IMR-90 (cell line): ENCODE measurements around the gene ZCCHC14. TPM values are rescaled to one million over a fixed set of nuclear protein-coding genes. Genes with fewer than 3 reads are reported as not detected.

ENCODE experiments used
- ATAC-seq: fragments of 200-7000 bp; cut with Tn5 transposase; 2 replicates; pipeline ENCODE4 v1.9.1; 2020; ENCODE audit warnings: low read depth, mild to moderate bottlenecking, moderate library complexity
- BruUV-seq: library from RNA; stranded (reverse); fragments of 400-500 nt; replicated peaks from 2 replicates; lab custom pipeline; 2021; lab: Mats Ljungman, UMichigan
- CTCF ChIA-PET: fragments of 300-600 bp; formaldehyde crosslinking; extraction: SDS; loops from one replicate; lab custom pipeline; 2021; ENCODE audit warnings: antibody characterized with exemption; lab: Yijun Ruan, JAX
- POLR2A ChIA-PET: fragments of 300-600 bp; sonication (Branson Sonifier 250); formaldehyde crosslinking; loops from one replicate; lab custom pipeline; 2022; ENCODE audit warnings: antibody characterized with exemption; ENCODE audit not compliant: unreplicated experiment; lab: Charles Lee
- DNase-seq: peaks from one replicate; pipeline ENCODE4 v3.0.0; 2013
- H2AFZ ChIP-seq: replicated peaks from 2 replicates; pipeline ENCODE3; 2013; ENCODE audit warnings: low read length, mild to moderate bottlenecking; ENCODE audit not compliant: poor library complexity
- H2AK5ac ChIP-seq: 2 replicates; pipeline ENCODE4 v1.6.1; 2013; ENCODE audit warnings: low read depth, low read length, inconsistent platforms
- H2AK9ac ChIP-seq: replicated peaks from 2 replicates; pipeline ENCODE3; 2013; ENCODE audit warnings: mild to moderate bottlenecking, low read depth, low read length, moderate library complexity; ENCODE audit not compliant: poor library complexity
- H2BK120ac ChIP-seq: 2 replicates; pipeline ENCODE4 v1.6.1; 2013; ENCODE audit warnings: low read depth, low read length, inconsistent platforms
- H2BK15ac ChIP-seq: 3 replicates; pipeline ENCODE4 v1.6.1; 2013; ENCODE audit warnings: low read depth, low read length, inconsistent platforms
- H2BK20ac ChIP-seq: 2 replicates; pipeline ENCODE4 v1.6.1; 2013; ENCODE audit warnings: low read depth, mild to moderate bottlenecking, inconsistent platforms, low read length, moderate library complexity
- H2BK5ac ChIP-seq: 2 replicates; pipeline ENCODE4 v1.6.1; 2013; ENCODE audit warnings: mild to moderate bottlenecking, low read depth, low read length, inconsistent platforms; ENCODE audit not compliant: poor library complexity, severe bottlenecking
- H3K14ac ChIP-seq: replicated peaks from 2 replicates; pipeline ENCODE4 v1.6.1; 2013; ENCODE audit warnings: low read depth, low read length, inconsistent platforms
- H3K18ac ChIP-seq: 2 replicates; pipeline ENCODE4 v1.6.1; 2013; ENCODE audit warnings: low read depth, low read length, control low read depth
- H3K23ac ChIP-seq: 2 replicates; pipeline ENCODE4 v1.6.1; 2013; ENCODE audit warnings: low read depth, low read length, inconsistent platforms
- H3K27ac ChIP-seq: 2 replicates; pipeline ENCODE4 v1.5.1; 2013; ENCODE audit warnings: mild to moderate bottlenecking, control low read depth, low read length; ENCODE audit not compliant: insufficient read depth
- H3K27me3 ChIP-seq: 2 replicates; pipeline ENCODE4 v1.6.1; 2013; ENCODE audit warnings: low read length; ENCODE audit not compliant: control insufficient read depth, insufficient read depth
- H3K36me3 ChIP-seq: 2 replicates; pipeline ENCODE4 v1.6.1; 2013; ENCODE audit warnings: low read length, mixed read lengths; ENCODE audit not compliant: control insufficient read depth, insufficient read depth
- H3K4ac ChIP-seq: 2 replicates; pipeline ENCODE4 v1.6.1; 2013; ENCODE audit warnings: low read depth, low read length, inconsistent platforms
- H3K4me1 ChIP-seq: 2 replicates; pipeline ENCODE4 v1.6.1; 2013; ENCODE audit warnings: low read length, mixed read lengths; ENCODE audit not compliant: control insufficient read depth, insufficient read depth
- H3K4me2 ChIP-seq: 2 replicates; pipeline ENCODE4 v1.6.1; 2013; ENCODE audit warnings: low read depth, mild to moderate bottlenecking, control low read depth, low read length, moderate library complexity
- H3K4me3 ChIP-seq: 2 replicates; pipeline ENCODE4 v1.5.1; 2013; ENCODE audit warnings: low read depth, mild to moderate bottlenecking, control low read depth, low read length, moderate library complexity; ENCODE audit not compliant: insufficient read depth
- H3K56ac ChIP-seq: 2 replicates; pipeline ENCODE4 v1.6.1; 2013; ENCODE audit warnings: low read length, inconsistent platforms; ENCODE audit not compliant: insufficient read depth; ENCODE audit errors: extremely low read depth
- H3K79me1 ChIP-seq, 2 experiments: 2 replicates each; pipeline ENCODE4 v1.6.1; 2013; ENCODE audit warnings: low read length in 2 of 2, inconsistent platforms in 1 of 2, low read depth in 1 of 2
- H3K9ac ChIP-seq: 2 replicates; pipeline ENCODE4 v1.6.1; 2013; ENCODE audit warnings: low read depth, low read length, control low read depth
- H3K9me1 ChIP-seq: 2 replicates; pipeline ENCODE4 v1.6.1; 2013; ENCODE audit warnings: low read length, inconsistent platforms; ENCODE audit not compliant: insufficient read depth
- H3K9me3 ChIP-seq: 2 replicates; pipeline ENCODE4 v1.6.1; 2013; ENCODE audit warnings: low read length; ENCODE audit not compliant: control insufficient read depth, insufficient read depth
- H4K20me1 ChIP-seq: 2 replicates; pipeline ENCODE4 v1.6.1; 2013; ENCODE audit warnings: low read length, inconsistent platforms; ENCODE audit not compliant: insufficient read depth
- H4K5ac ChIP-seq: 2 replicates; pipeline ENCODE4 v1.6.1; 2013; ENCODE audit warnings: mild to moderate bottlenecking, low read depth, low read length, control low read depth
- H4K8ac ChIP-seq, 2 experiments: 2 replicates each; pipeline ENCODE4 v1.6.1; 2013; ENCODE audit warnings: low read depth in 2 of 2, low read length in 2 of 2, control low read depth in 1 of 2, inconsistent platforms in 1 of 2
- H4K91ac ChIP-seq: 2 replicates; pipeline ENCODE4 v1.6.1; 2013; ENCODE audit warnings: low read depth, low read length, inconsistent platforms; ENCODE audit not compliant: insufficient read depth
- CEBPB ChIP-seq: IDR thresholded peaks from 2 replicates; pipeline ENCODE4 v1.6.1; 2012; ENCODE audit warnings: low read depth, low read length, improper control_type of control experiment
- CHD1 ChIP-seq: IDR thresholded peaks from 2 replicates; pipeline ENCODE4 v1.6.1; 2012; ENCODE audit warnings: low read depth, low read length, improper control_type of control experiment
- ELK1 ChIP-seq: fragments of 150-350 bp; IDR thresholded peaks from 2 replicates; pipeline ENCODE4 v1.6.1; 2016; ENCODE audit warnings: low read depth, mild to moderate bottlenecking, low read length, moderate library complexity, borderline replicate concordance
- FOS ChIP-seq: fragments of 150-350 bp; IDR thresholded peaks from 2 replicates; pipeline ENCODE4 v1.6.1; 2016; ENCODE audit warnings: low read depth, low read length
- MAZ ChIP-seq: IDR thresholded peaks from 2 replicates; pipeline ENCODE4 v1.6.1; 2012; ENCODE audit warnings: low read depth, mild to moderate bottlenecking, low read length, improper control_type of control experiment, moderate library complexity, borderline replicate concordance
- MXI1 ChIP-seq: IDR thresholded peaks from 2 replicates; pipeline ENCODE4 v1.6.1; 2012; ENCODE audit warnings: low read depth, mild to moderate bottlenecking, low read length, moderate library complexity, borderline replicate concordance
- RCOR1 ChIP-seq: IDR thresholded peaks from 2 replicates; pipeline ENCODE4 v1.6.1; 2012; ENCODE audit warnings: mild to moderate bottlenecking, low read length, improper control_type of control experiment; ENCODE audit not compliant: insufficient replicate concordance
- SMC3 ChIP-seq: fragments of 150-350 bp; IDR thresholded peaks from 2 replicates; pipeline ENCODE4 v1.6.1; 2016; ENCODE audit warnings: low read depth, mild to moderate bottlenecking, antibody characterized with exemption, low read length, moderate library complexity
- WGBS, 2 experiments: methylation state at CpG; one replicate each; pipeline versions ENCODE4 v1.1.5 to v1.1.7; 2013; ENCODE audit warnings: missing lambda C conversion rate in 2 of 2; ENCODE audit not compliant: insufficient read length in 1 of 2; ENCODE audit errors: extremely low coverage in 2 of 2; 5-methylcytosine and 5-hydroxymethylcytosine counted together
- dilution Hi-C: fragments of 300-500 bp; cut with HindIII; formaldehyde crosslinking; loops from one replicate; pipeline ENCODE4 v1.14.3; 2018; ENCODE audit warnings: low sequenced_read_pairs; ENCODE audit not compliant: unreplicated experiment
- in situ Hi-C: fragments of 300-500 bp; cut with MboI; formaldehyde crosslinking; loops from 3 replicates; pipeline ENCODE4 v1.14.3; 2019; ENCODE audit warnings: low sequenced_read_pairs, inconsistent platforms, mixed read lengths
- intact Hi-C: fragments of 100-400 bp; cut with micrococcal nuclease; formaldehyde crosslinking; loops from 2 replicates; pipeline ENCODE4 v1.10.0; 2022
- polyA plus RNA-seq, 3 experiments: library from polyadenylated mRNA; depleted of rRNA; stranded (reverse); fragments of >200 nt; gene quantifications; 2 replicates each; pipeline ENCODE4 v1.2.3, GENCODE V29; 2012; ENCODE audit warnings: low replicate concordance in 1 of 3
- total RNA-seq: library from RNA; depleted of rRNA; stranded (reverse); fragments of >200 nt; gene quantifications from 2 replicates; pipeline ENCODE4 v1.2.3, GENCODE V29; 2012

ZCCHC14 gene
- total and polyA plus RNA-seq, 2 of the 4 experiments (the other 2 are of a cell fraction): 2.5 to 5.3 TPM

GRCh38 chr16:87374313-87374712 lies 118.5 kb downstream of the ZCCHC14 start:
- no peak overlapping the region for H3K4ac ChIP-seq
- H2AK5ac ChIP-seq: no peak overlapping the region
- no CpG with 5 or more reads among the region's 13 CpGs for WGBS, 2 experiments
- H3K4me2 ChIP-seq: no peak overlapping the region
- no peak overlapping the region for H3K23ac ChIP-seq
- ATAC-seq: no peak
- dilution Hi-C loops: no loop called here
- H3K79me1 ChIP-seq: peaks cover 41 to 78% of the 10 kb centered on the region in 2 experiments
- H3K14ac ChIP-seq: no peak overlapping the region
- no peaks in the 10 kb centered on the region for H3K9me3 ChIP-seq
- no peak overlapping the region for H2BK5ac ChIP-seq
- H2BK120ac ChIP-seq: no peak overlapping the region
- H3K27me3 ChIP-seq: no peaks in the 10 kb centered on the region
- H4K5ac ChIP-seq: no peak overlapping the region
- intact Hi-C loops: no loop called here
- H3K4me1 ChIP-seq: peaks cover 7% of the 10 kb centered on the region
- POLR2A ChIA-PET: no interaction called here
- H4K91ac ChIP-seq: no peak overlapping the region
- no peak for TF ChIP-seq CHD1
- TF ChIP-seq MXI1: no peak
- TF ChIP-seq RCOR1: no peak
- TF ChIP-seq CEBPB: no peak
- TF ChIP-seq ELK1: no peak
- no peak for TF ChIP-seq FOS
- no peak for TF ChIP-seq MAZ
- TF ChIP-seq SMC3: no peak
- no peak overlapping the region for H4K8ac ChIP-seq
- no peak overlapping the region for H3K4me3 ChIP-seq
- no peak overlapping the region for H2AFZ ChIP-seq
- H3K9ac ChIP-seq: no peak overlapping the region
- peaks cover 17% of the 10 kb centered on the region for H3K9me1 ChIP-seq
- no peak for DNase-seq
- no peak overlapping the region for H3K27ac ChIP-seq
- H2AK9ac ChIP-seq: no peak overlapping the region
- no peak overlapping the region for H2BK15ac ChIP-seq
- no peak overlapping the region for H2BK20ac ChIP-seq
- BruUV-seq: no TSS peak
- CTCF ChIA-PET: no interaction called here
- H3K18ac ChIP-seq: no peak overlapping the region
- no peak overlapping the region for H3K56ac ChIP-seq
- in situ Hi-C loops: no loop called here
- H3K36me3 ChIP-seq: no peaks in the 10 kb centered on the region
- H4K20me1 ChIP-seq: peaks cover 69% of the 10 kb centered on the region
